ENCODE measurements around the gene FAM210A.

The FAM210A gene

GRCh38 chr18:13625843-13626543, 100.4 kb downstream of the FAM210A start:
- Histone ChIP-seq H3K9me3 (ENCODE audit: low read length) (no peaks in the 10 kb centered on the region), H3K9ac (ENCODE audit: low read length) (no peak overlapping the region), H3K36me3 (ENCODE audit: insufficient read depth, low read length) (no peaks in the 10 kb centered on the region), H3K27ac (ENCODE audit: low read depth, low read length) (no peak overlapping the region), H3K27me3 (ENCODE audit: control insufficient read depth in 1 of 2, insufficient read depth in 2 of 2, low read length in 2 of 2) (no peaks in the 10 kb centered on the region), H3K4me3 (ENCODE audit: low read depth in 1 of 2, low read length in 2 of 2) (no peak overlapping the region), H3K4me1 (ENCODE audit: insufficient read depth, low read length) (peaks cover 5% of the 10 kb centered on the region)

GRCh38 chr18:13625355-13625754, 101.0 kb downstream of the FAM210A start:
- Histone ChIP-seq H3K4me1 (ENCODE audit: insufficient read depth, low read length) (peaks cover 5% of the 10 kb centered on the region), H3K27me3 (ENCODE audit: control insufficient read depth in 1 of 2, insufficient read depth in 2 of 2, low read length in 2 of 2) (no peaks in the 10 kb centered on the region), H3K27ac (ENCODE audit: low read depth, low read length) (no peak overlapping the region), H3K9ac (ENCODE audit: low read length) (no peak overlapping the region), H3K9me3 (ENCODE audit: low read length) (no peaks in the 10 kb centered on the region), H3K36me3 (ENCODE audit: insufficient read depth, low read length) (no peaks in the 10 kb centered on the region), H3K4me3 (ENCODE audit: low read depth in 1 of 2, low read length in 2 of 2) (no peak overlapping the region)

GRCh38 chr18:13624563-13625237, 101.7 kb downstream of the FAM210A start:
- H3K27me3 ChIP-seq (ENCODE audit: control insufficient read depth in 1 of 2, insufficient read depth in 2 of 2, low read length in 2 of 2), result no peaks in the 10 kb centered on the region
- no peak overlapping the region for H3K9ac ChIP-seq (ENCODE audit: low read length)
- no peak overlapping the region for H3K27ac ChIP-seq (ENCODE audit: low read depth, low read length)
- H3K36me3 ChIP-seq (ENCODE audit: insufficient read depth, low read length), result no peaks in the 10 kb centered on the region
- peaks cover 1% of the 10 kb centered on the region for H3K4me1 ChIP-seq (ENCODE audit: insufficient read depth, low read length)
- H3K4me3 ChIP-seq (ENCODE audit: low read depth in 1 of 2, low read length in 2 of 2), result no peak overlapping the region
- no peaks in the 10 kb centered on the region for H3K9me3 ChIP-seq (ENCODE audit: low read length)

GRCh38 chr18:13623871-13624270, 102.5 kb downstream of the FAM210A start:
- no peak overlapping the region for H3K4me3 ChIP-seq (ENCODE audit: low read depth in 1 of 2, low read length in 2 of 2)
- H3K9ac ChIP-seq (ENCODE audit: low read length), result no peak overlapping the region
- no peaks in the 10 kb centered on the region for H3K27me3 ChIP-seq (ENCODE audit: control insufficient read depth in 1 of 2, insufficient read depth in 2 of 2, low read length in 2 of 2)
- no peak overlapping the region for H3K27ac ChIP-seq (ENCODE audit: low read depth, low read length)
- H3K9me3 ChIP-seq (ENCODE audit: low read length), result no peaks in the 10 kb centered on the region
- no peaks in the 10 kb centered on the region for H3K36me3 ChIP-seq (ENCODE audit: insufficient read depth, low read length)
- H3K4me1 ChIP-seq (ENCODE audit: insufficient read depth, low read length), result no peaks in the 10 kb centered on the region

GRCh38 chr18:13623348-13623747, 103.0 kb downstream of the FAM210A start:
- H3K36me3 ChIP-seq (ENCODE audit: insufficient read depth, low read length), result no peaks in the 10 kb centered on the region
- H3K27me3 ChIP-seq (ENCODE audit: control insufficient read depth in 1 of 2, insufficient read depth in 2 of 2, low read length in 2 of 2), result no peaks in the 10 kb centered on the region
- no peaks in the 10 kb centered on the region for H3K9me3 ChIP-seq (ENCODE audit: low read length)
- no peak overlapping the region for H3K9ac ChIP-seq (ENCODE audit: low read length)
- no peak overlapping the region for H3K27ac ChIP-seq (ENCODE audit: low read depth, low read length)
- no peaks in the 10 kb centered on the region for H3K4me1 ChIP-seq (ENCODE audit: insufficient read depth, low read length)
- no peak overlapping the region for H3K4me3 ChIP-seq (ENCODE audit: low read depth in 1 of 2, low read length in 2 of 2)

- H3K9ac ChIP-seq (ENCODE audit: low read length), result no peak overlapping the region
- no peaks in the 10 kb centered on the region for H3K9me3 ChIP-seq (ENCODE audit: low read length)
- H3K36me3 ChIP-seq (ENCODE audit: insufficient read depth, low read length), result no peaks in the 10 kb centered on the region
- H3K27me3 ChIP-seq (ENCODE audit: control insufficient read depth in 1 of 2, insufficient read depth in 2 of 2, low read length in 2 of 2), result no peaks in the 10 kb centered on the region
- H3K4me1 ChIP-seq (ENCODE audit: insufficient read depth, low read length), result no peaks in the 10 kb centered on the region
- H3K27ac ChIP-seq (ENCODE audit: low read depth, low read length), result no peak overlapping the region
- H3K4me3 ChIP-seq (ENCODE audit: low read depth in 1 of 2, low read length in 2 of 2), result no peak overlapping the region
Observed at GRCh38 chr18:13622751-13623150, 103.6 kb downstream of the FAM210A start.

GRCh38 chr18:13621886-13622619, 104.3 kb downstream of the FAM210A start:
- Histone ChIP-seq H3K9ac (ENCODE audit: low read length) (no peak overlapping the region), H3K4me1 (ENCODE audit: insufficient read depth, low read length) (no peaks in the 10 kb centered on the region), H3K9me3 (ENCODE audit: low read length) (no peaks in the 10 kb centered on the region), H3K4me3 (ENCODE audit: low read depth in 1 of 2, low read length in 2 of 2) (no peak overlapping the region), H3K27ac (ENCODE audit: low read depth, low read length) (no peak overlapping the region), H3K27me3 (ENCODE audit: control insufficient read depth in 1 of 2, insufficient read depth in 2 of 2, low read length in 2 of 2) (no peaks in the 10 kb centered on the region), H3K36me3 (ENCODE audit: insufficient read depth, low read length) (no peaks in the 10 kb centered on the region)

- Histone ChIP-seq H3K36me3 (ENCODE audit: insufficient read depth, low read length) (no peaks in the 10 kb centered on the region), H3K4me1 (ENCODE audit: insufficient read depth, low read length) (no peaks in the 10 kb centered on the region), H3K9me3 (ENCODE audit: low read length) (no peaks in the 10 kb centered on the region), H3K27ac (ENCODE audit: low read depth, low read length) (no peak overlapping the region), H3K27me3 (ENCODE audit: control insufficient read depth in 1 of 2, insufficient read depth in 2 of 2, low read length in 2 of 2) (no peaks in the 10 kb centered on the region), H3K9ac (ENCODE audit: low read length) (no peak overlapping the region), H3K4me3 (ENCODE audit: low read depth in 1 of 2, low read length in 2 of 2) (no peak overlapping the region)
Observed at GRCh38 chr18:13621446-13621849, 104.9 kb downstream of the FAM210A start.

- no peaks in the 10 kb centered on the region for H3K36me3 ChIP-seq (ENCODE audit: insufficient read depth, low read length)
- H3K4me3 ChIP-seq (ENCODE audit: low read depth in 1 of 2, low read length in 2 of 2), result no peak overlapping the region
- H3K27me3 ChIP-seq (ENCODE audit: control insufficient read depth in 1 of 2, insufficient read depth in 2 of 2, low read length in 2 of 2), result no peaks in the 10 kb centered on the region
- H3K9me3 ChIP-seq (ENCODE audit: low read length), result no peaks in the 10 kb centered on the region
- no peaks in the 10 kb centered on the region for H3K4me1 ChIP-seq (ENCODE audit: insufficient read depth, low read length)
- no peak overlapping the region for H3K9ac ChIP-seq (ENCODE audit: low read length)
- no peak overlapping the region for H3K27ac ChIP-seq (ENCODE audit: low read depth, low read length)
Observed at GRCh38 chr18:13620818-13621445, 105.4 kb downstream of the FAM210A start.

GRCh38 chr18:13620206-13620672, 106.1 kb downstream of the FAM210A start:
- H3K27ac ChIP-seq (ENCODE audit: low read depth, low read length), result no peak overlapping the region

GRCh38 chr18:13619505-13620205, 106.7 kb downstream of the FAM210A start:
- H3K27ac ChIP-seq (ENCODE audit: low read depth, low read length), result no peak overlapping the region
- no peaks in the 10 kb centered on the region for H3K4me1 ChIP-seq (ENCODE audit: insufficient read depth, low read length)
- H3K27me3 ChIP-seq (ENCODE audit: control insufficient read depth in 1 of 2, insufficient read depth in 2 of 2, low read length in 2 of 2), result no peaks in the 10 kb centered on the region
- H3K4me3 ChIP-seq (ENCODE audit: low read depth in 1 of 2, low read length in 2 of 2), result no peak overlapping the region
- H3K9me3 ChIP-seq (ENCODE audit: low read length), result no peaks in the 10 kb centered on the region
- no peaks in the 10 kb centered on the region for H3K36me3 ChIP-seq (ENCODE audit: insufficient read depth, low read length)
- H3K9ac ChIP-seq (ENCODE audit: low read length), result no peak overlapping the region

More at GRCh38 chr18:13620206-13620672, 106.1 kb downstream of the FAM210A start:
- Histone ChIP-seq H3K9me3 (ENCODE audit: low read length) (no peaks in the 10 kb centered on the region), H3K4me3 (ENCODE audit: low read depth in 1 of 2, low read length in 2 of 2) (no peak overlapping the region), H3K9ac (ENCODE audit: low read length) (no peak overlapping the region), H3K36me3 (ENCODE audit: insufficient read depth, low read length) (no peaks in the 10 kb centered on the region), H3K27me3 (ENCODE audit: control insufficient read depth in 1 of 2, insufficient read depth in 2 of 2, low read length in 2 of 2) (no peaks in the 10 kb centered on the region), H3K4me1 (ENCODE audit: insufficient read depth, low read length) (no peaks in the 10 kb centered on the region)
